Parathyroid adenoma (tissue), 2 donors: Measurements from ENCODE around the gene MKLN1.

Experiments used
- H2AFZ ChIP-seq: fragments of 300-600 bp; sonication (generic); one replicate; pipeline ENCODE4 v1.7.0; 2017; ENCODE audit warnings: antibody characterized with exemption, mild to moderate bottlenecking
- H3K27ac ChIP-seq: fragments of 300-600 bp; sonication (generic); one replicate; pipeline ENCODE4 v1.7.0; 2017
- H3K27me3 ChIP-seq: fragments of 300-600 bp; sonication (generic); one replicate; pipeline ENCODE4 v1.7.0; 2017; ENCODE audit warnings: low read length; ENCODE audit not compliant: control insufficient read depth, insufficient read depth
- H3K36me3 ChIP-seq: fragments of 300-600 bp; sonication (generic); one replicate; pipeline ENCODE4 v1.7.0; 2017; ENCODE audit warnings: low read length; ENCODE audit not compliant: control insufficient read depth, insufficient read depth
- H3K4me1 ChIP-seq: fragments of 300-600 bp; sonication (generic); one replicate; pipeline ENCODE4 v1.7.0; 2017; ENCODE audit warnings: control low read depth
- H3K4me2 ChIP-seq: fragments of 300-600 bp; sonication (generic); one replicate; pipeline ENCODE4 v1.7.0; 2017; ENCODE audit warnings: low read length
- H3K4me3 ChIP-seq: fragments of 300-600 bp; sonication (generic); one replicate; pipeline ENCODE4 v1.7.0; 2017; ENCODE audit warnings: low read depth, low read length
- H3K79me2 ChIP-seq: fragments of 300-600 bp; sonication (generic); one replicate; pipeline ENCODE4 v1.7.0; 2017; ENCODE audit warnings: control low read depth
- H3K9ac ChIP-seq: fragments of 300-600 bp; sonication (generic); one replicate; pipeline ENCODE4 v1.7.0; 2017; ENCODE audit warnings: mild to moderate bottlenecking
- H3K9me3 ChIP-seq: fragments of 300-600 bp; sonication (generic); one replicate; pipeline ENCODE4 v1.7.0; 2017; ENCODE audit warnings: low read length; ENCODE audit not compliant: control insufficient read depth
- TF ChIP-seq, protein P1 (sequence below): fragments of 300-600 bp; sonication (generic); IDR thresholded peaks from one replicate; pipeline ENCODE4 v1.7.0; 2017; ENCODE audit warnings: antibody characterized with exemption, mild to moderate bottlenecking
- donor health status: primary hyperparathyroidism.

Gene MKLN1

DNA sequence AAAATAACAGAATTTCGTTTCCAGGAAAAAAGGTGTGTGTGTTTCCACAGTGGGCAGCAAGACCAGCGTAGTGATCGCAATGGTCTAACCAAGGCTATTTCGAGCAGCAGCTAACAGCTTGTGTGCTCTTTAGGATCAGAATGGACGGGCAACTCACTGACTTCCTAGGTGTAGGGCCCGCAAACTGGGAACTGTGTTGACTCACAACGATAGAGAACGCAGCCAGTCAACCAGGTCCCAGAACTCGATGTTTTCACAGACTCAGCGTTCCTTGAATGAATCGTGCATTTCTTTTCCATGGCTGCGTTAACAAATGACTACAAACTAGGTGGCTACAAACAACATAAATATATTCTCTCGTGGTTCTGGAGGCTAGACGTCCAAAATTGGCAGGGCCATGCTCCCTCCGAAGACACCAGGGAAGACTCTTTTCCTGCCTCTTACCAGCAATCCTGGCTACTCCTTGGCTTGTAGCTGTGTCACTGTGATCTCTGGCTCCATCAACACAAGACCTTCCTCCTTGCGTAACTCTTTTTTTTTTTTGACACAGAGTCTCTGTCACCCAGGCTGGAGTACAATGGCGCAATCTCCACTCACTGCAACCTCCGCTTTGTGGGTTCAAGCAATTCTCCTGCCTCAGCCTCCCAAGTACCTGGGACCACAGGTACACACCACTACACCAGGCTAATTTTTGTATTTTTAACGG lies 189.7 kb downstream of the MKLN1 start:
- no peaks in the 10 kb centered on the region for H3K9me3 ChIP-seq
- peaks cover 10% of the 10 kb centered on the region for H3K4me1 ChIP-seq
- no peak overlapping the region for H3K4me2 ChIP-seq
- H3K79me2 ChIP-seq, result no peaks in the 10 kb centered on the region
- TF ChIP-seq, protein P1, sequence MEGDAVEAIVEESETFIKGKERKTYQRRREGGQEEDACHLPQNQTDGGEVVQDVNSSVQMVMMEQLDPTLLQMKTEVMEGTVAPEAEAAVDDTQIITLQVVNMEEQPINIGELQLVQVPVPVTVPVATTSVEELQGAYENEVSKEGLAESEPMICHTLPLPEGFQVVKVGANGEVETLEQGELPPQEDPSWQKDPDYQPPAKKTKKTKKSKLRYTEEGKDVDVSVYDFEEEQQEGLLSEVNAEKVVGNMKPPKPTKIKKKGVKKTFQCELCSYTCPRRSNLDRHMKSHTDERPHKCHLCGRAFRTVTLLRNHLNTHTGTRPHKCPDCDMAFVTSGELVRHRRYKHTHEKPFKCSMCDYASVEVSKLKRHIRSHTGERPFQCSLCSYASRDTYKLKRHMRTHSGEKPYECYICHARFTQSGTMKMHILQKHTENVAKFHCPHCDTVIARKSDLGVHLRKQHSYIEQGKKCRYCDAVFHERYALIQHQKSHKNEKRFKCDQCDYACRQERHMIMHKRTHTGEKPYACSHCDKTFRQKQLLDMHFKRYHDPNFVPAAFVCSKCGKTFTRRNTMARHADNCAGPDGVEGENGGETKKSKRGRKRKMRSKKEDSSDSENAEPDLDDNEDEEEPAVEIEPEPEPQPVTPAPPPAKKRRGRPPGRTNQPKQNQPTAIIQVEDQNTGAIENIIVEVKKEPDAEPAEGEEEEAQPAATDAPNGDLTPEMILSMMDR, result no peak
- H3K27me3 ChIP-seq, result no peaks in the 10 kb centered on the region
- H3K36me3 ChIP-seq, result no peaks in the 10 kb centered on the region
- no peak overlapping the region for H2AFZ ChIP-seq
- no peak overlapping the region for H3K4me3 ChIP-seq
- H3K27ac ChIP-seq, result no peak overlapping the region
- H3K9ac ChIP-seq, result no peak overlapping the region

DNA sequence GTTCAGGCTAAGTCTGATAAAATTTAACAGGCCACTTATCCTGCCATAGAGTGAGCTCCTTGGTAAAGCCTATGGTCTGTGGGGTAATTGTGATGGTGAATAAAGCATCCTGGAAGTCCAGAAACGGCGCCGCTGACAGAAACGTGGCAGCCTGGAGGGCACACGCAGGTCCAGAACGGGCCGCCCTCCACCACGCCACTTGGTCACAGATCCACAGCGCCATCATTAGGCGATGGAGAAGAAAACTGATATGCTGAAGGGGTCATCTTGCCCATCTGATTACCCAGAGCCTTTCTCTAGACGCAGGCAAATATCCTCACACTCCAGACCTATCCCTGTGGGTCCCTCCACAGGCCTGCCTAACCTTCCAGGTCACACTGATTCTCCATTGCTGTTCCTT lies 190.9 kb downstream of the MKLN1 start:
- no peak overlapping the region for H3K27ac ChIP-seq

DNA sequence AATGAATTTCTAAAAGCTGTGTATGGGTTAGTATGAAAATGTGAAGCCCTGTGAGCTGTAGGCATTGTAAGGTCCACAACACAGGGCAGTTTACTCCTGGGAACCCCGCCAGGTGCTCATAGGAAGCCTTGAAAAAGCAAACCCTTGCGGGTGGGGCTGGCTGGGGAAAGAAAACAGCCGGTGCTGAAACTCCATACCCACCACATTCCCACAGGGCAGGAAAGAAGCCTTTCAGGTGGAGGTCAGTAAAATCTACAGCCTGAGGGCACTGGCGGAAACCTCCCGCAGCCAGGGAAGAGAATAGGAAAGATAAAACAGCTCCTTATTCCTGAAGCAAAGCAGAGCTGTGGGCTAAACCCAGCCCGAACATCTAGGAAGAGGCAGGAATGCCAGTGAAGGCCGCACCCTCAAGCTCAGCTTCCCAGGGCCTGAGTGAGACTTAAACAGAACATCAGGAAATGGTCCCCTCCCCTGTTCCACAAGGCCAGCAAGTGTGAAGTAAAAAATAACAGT lies 194.0 kb downstream of the MKLN1 start:
- no peak overlapping the region for H3K9ac ChIP-seq
- H3K4me3 ChIP-seq, result no peak overlapping the region
- TF ChIP-seq, protein P1, result no peak
- no peak overlapping the region for H3K4me2 ChIP-seq
- no peak overlapping the region for H2AFZ ChIP-seq
- no peaks in the 10 kb centered on the region for H3K36me3 ChIP-seq
- H3K27ac ChIP-seq, result no peak overlapping the region
- H3K9me3 ChIP-seq, result no peaks in the 10 kb centered on the region
- no peaks in the 10 kb centered on the region for H3K79me2 ChIP-seq
- no peaks in the 10 kb centered on the region for H3K4me1 ChIP-seq
- H3K27me3 ChIP-seq, result no peaks in the 10 kb centered on the region

More for the DNA sequence above, 190.9 kb downstream of the MKLN1 start:
- Histone ChIP-seq H3K27me3 (no peaks in the 10 kb centered on the region), H3K4me3 (no peak overlapping the region), H3K4me2 (no peak overlapping the region), H3K79me2 (no peaks in the 10 kb centered on the region), H3K9me3 (no peaks in the 10 kb centered on the region), H2AFZ (no peak overlapping the region), H3K9ac (no peak overlapping the region), H3K36me3 (no peaks in the 10 kb centered on the region), H3K4me1 (peaks cover 6% of the 10 kb centered on the region)
- TF ChIP-seq, protein P1, result no peak

DNA sequence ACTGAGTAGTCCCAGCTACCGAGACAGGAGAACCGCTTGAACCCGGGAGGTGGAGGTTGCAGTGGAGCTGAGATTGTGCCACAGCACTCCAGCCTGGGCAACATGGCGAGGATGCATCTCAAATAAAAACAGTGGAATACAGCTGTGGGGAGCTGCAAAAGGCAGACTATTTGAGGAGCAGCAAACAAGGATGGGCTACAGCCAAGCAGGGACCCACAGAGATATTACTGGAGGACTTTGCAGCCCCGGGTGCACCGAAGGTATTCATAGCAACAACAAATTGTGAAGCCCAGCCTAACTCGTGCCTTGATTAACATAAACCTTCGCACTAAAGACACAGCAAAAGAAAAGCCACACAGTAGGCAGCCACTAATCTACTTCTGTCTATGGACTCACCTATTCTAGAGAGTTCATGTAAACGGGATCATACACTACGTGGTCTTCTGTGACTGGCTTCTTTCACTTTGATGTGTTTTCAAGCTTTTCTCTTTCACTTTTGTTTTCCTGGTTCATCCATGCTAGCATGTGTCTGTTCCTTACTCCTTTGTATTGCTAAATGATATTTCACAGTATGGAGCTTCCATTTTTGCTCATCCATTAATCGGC lies 194.8 kb downstream of the MKLN1 start:
- Histone ChIP-seq H3K27ac (peak overlapping the region; percentile 9), H3K36me3 (no peaks in the 10 kb centered on the region), H2AFZ (no peak overlapping the region), H3K27me3 (no peaks in the 10 kb centered on the region), H3K9ac (no peak overlapping the region), H3K4me1 (no peaks in the 10 kb centered on the region), H3K4me3 (no peak overlapping the region), H3K79me2 (no peaks in the 10 kb centered on the region), H3K4me2 (no peak overlapping the region), H3K9me3 (no peaks in the 10 kb centered on the region)
- TF ChIP-seq, protein P1, result no peak
